ENCODE data around the gene OR2AE1. TPM values are rescaled to one million over a fixed set of nuclear protein-coding genes. Genes with fewer than 3 reads are reported as not detected.

The OR2AE1 gene
- total RNA-seq, 4 donors from 2014 or later = not detected

DNA sequence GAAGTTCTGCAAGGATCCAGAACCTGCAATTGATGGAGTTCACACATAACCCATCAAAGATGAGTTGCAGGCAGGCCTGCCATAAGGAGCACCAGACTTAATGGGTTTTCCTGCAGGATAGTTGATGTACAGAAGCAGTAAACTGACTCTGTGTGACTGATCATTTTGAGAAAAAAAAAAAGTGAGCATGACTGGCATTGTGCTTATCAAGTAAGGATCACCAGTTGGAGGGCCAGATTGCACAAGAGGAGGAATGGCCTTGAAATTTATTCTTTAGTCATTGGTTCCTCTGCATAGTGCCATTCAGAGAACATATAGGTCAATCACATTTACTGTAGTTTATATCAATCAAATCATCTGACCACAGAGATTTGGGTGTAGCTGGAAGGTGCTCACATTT is 45.2 kb downstream of the OR2AE1 start:
- H3K27ac ChIP-seq = no peak overlapping the region
- H3K4me3 ChIP-seq = no peak overlapping the region

DNA sequence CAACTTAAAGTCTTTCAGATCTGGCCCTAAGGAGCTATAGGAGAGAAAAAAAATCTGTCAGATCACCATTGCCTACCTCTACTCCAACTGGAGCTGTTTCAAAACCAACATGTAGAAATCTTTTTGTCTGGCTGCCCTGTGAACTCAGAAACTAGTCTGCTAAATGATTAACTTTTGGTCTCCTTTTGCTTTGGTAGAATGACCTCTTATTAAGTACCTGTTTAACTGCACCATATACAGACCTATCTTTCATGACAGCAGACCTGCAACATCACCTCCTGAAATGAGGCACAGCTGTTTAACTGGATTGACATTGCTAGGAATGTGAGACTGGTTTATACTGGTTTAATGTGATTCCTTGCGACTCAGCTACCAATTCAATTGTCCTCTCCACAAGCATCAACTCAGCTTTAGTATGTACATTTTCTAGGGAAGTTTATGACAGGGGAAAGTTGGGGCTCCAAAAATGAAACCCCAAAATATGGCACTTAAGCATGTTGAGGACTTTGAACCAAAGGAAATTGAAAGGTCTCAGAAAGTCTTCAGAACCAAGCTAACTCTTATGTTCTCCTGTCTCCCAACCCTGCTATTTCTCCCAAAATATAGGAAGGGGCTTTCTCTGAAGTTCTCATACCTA is 47.2 kb downstream of the OR2AE1 start:
- Histone ChIP-seq H3K4me3 (no peak overlapping the region), H3K27ac (peak overlapping the region in 3 of 4 donors; percentile 55 to 81 (median 80)), H3K27me3 (no peaks in the 10 kb centered on the region), H3K9me3 (no peaks in the 10 kb centered on the region), H3K36me3 (no peaks in the 10 kb centered on the region), H3K4me1 (peaks cover 0 to 13% (median 0%) of the 10 kb centered on the region in 4 donors)
- no peak for DNase-seq
- TF ChIP-seq, protein P1, sequence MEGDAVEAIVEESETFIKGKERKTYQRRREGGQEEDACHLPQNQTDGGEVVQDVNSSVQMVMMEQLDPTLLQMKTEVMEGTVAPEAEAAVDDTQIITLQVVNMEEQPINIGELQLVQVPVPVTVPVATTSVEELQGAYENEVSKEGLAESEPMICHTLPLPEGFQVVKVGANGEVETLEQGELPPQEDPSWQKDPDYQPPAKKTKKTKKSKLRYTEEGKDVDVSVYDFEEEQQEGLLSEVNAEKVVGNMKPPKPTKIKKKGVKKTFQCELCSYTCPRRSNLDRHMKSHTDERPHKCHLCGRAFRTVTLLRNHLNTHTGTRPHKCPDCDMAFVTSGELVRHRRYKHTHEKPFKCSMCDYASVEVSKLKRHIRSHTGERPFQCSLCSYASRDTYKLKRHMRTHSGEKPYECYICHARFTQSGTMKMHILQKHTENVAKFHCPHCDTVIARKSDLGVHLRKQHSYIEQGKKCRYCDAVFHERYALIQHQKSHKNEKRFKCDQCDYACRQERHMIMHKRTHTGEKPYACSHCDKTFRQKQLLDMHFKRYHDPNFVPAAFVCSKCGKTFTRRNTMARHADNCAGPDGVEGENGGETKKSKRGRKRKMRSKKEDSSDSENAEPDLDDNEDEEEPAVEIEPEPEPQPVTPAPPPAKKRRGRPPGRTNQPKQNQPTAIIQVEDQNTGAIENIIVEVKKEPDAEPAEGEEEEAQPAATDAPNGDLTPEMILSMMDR (IDR thresholded peaks at IDR 0.05) = no peak
- no peak for TF ChIP-seq POLR2A (IDR thresholded peaks at IDR 0.05)

More for the DNA sequence above, 45.2 kb downstream of the OR2AE1 start:
- no peak for DNase-seq
- Histone ChIP-seq H3K36me3 (no peaks in the 10 kb centered on the region), H3K4me1 (peaks cover 0 to 13% (median 0%) of the 10 kb centered on the region in 4 donors), H3K27me3 (no peaks in the 10 kb centered on the region), H3K9me3 (no peaks in the 10 kb centered on the region)
- TF ChIP-seq, protein P1 (IDR thresholded peaks at IDR 0.05) = no peak
- no peak for TF ChIP-seq POLR2A (IDR thresholded peaks at IDR 0.05)

DNA sequence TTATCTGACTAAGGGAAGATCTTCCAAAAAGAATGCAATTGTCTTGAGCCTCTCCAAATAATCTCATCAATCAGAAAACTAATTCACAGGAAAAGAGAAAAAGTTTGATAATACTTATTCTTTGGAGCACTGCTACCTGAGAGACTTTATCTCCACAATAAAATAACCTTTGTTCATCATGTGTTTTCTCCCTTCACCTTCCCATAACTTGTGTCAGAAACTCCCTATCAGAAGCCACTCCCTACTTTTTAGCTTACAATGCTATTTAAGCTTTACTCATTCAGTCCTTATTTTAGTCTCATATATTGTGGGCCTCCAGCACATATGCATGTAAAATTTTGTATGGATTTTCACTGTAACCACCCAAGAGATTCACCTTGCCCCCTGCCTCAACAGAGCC is 48.0 kb downstream of the OR2AE1 start:
- Histone ChIP-seq H3K4me3 (no peak overlapping the region), H3K4me1 (peaks cover 0 to 13% (median 0%) of the 10 kb centered on the region in 4 donors)
- DNase-seq = no peak

DNA sequence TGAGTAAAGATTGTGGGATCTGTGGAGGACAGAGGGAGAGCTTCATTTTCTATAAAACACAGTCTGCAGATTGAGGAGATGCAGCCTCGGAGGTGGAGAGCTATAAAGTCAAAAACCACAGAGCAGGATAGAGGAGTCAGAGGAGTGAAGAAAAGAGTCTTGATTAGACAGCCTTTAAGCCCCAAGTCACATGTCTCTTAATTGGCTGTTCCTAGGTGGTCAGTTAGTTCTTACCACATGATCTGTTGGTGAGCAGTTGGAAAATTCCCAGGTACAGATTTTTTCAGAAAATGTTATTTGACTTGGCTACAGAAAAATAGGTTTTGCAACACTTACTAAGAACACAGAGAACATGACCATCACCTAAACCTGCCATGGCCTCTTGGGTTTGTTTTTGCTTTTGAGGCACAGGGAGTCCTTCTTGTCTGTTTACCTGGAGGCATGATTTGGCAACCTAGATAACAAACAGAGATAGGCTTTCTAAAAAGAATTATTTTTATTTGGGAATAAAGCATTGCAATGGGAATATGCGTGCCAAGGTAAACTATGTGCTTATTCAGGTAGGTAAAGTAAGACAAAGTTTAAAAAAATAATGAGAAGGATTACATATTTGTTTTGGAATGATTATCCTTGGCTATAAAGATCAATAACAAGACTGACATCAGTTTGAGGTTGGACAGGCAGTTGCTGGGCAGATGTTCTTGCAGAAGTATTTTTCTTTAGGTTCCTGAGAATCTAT is 49.6 kb downstream of the OR2AE1 start:
- Histone ChIP-seq H3K4me3 (no peak overlapping the region), H3K27ac (no peak overlapping the region), H3K27me3 (no peaks in the 10 kb centered on the region), H3K9me3 (no peaks in the 10 kb centered on the region), H3K4me1 (peaks cover 0 to 19% (median 0%) of the 10 kb centered on the region in 4 donors), H3K36me3 (no peaks in the 10 kb centered on the region)
- TF ChIP-seq POLR2A (IDR thresholded peaks at IDR 0.05) = no peak
- TF ChIP-seq, protein P1 (IDR thresholded peaks at IDR 0.05) = no peak
- no peak for DNase-seq

More for the DNA sequence above, 48.0 kb downstream of the OR2AE1 start:
- Histone ChIP-seq H3K36me3 (no peaks in the 10 kb centered on the region), H3K27me3 (no peaks in the 10 kb centered on the region), H3K27ac (peak overlapping the region in 3 of 4 donors; percentile 55 to 81 (median 80)), H3K9me3 (no peaks in the 10 kb centered on the region)
- TF ChIP-seq POLR2A (IDR thresholded peaks at IDR 0.05) = no peak
- TF ChIP-seq, protein P1 (IDR thresholded peaks at IDR 0.05) = no peak

Small RNA genes lying within 50 kb of the gene (small RNA-seq; reads per million reads assigned to genes)
- gene AC011904.1 (0 reads per million in 2 donors), gene CYP3A52P (0 reads per million in 2 donors)

Other genes with a start within 250 kb of the OR2AE1 start
- 1,000 to 10,000 TPM in 2 of 4 donors, 100 to 1,000 TPM in 2; 135 to 1,701 (median 1,072) TPM for gene CYP3A5, start 197.0 kb downstream of the OR2AE1 start, total RNA-seq
- 1 to 10 TPM in 1 of 4 donors, under 1 TPM in 1, not detected in 2; 0.76 to 5.3 TPM for gene CYP3A7, start 141.8 kb downstream of the OR2AE1 start, total RNA-seq
- gene CYP3A4, start 92.8 kb downstream of the OR2AE1 start, total RNA-seq = 1,000 to 10,000 TPM in 1 of 4 donors, 100 to 1,000 TPM in 2, 10 to 100 TPM in 1; 16.5 to 3,180 (median 690) TPM
- under 1 TPM in 1 of 4 donors, not detected in 3; 0.95 TPM for gene CYP3A43, start 49.0 kb downstream of the OR2AE1 start, total RNA-seq
- gene TRIM4, start 42.5 kb upstream of the OR2AE1 start, total RNA-seq = 10 to 100 TPM; 52.1 to 80.9 (median 59.9) TPM
- not detected for gene GJC3, start 52.6 kb upstream of the OR2AE1 start, total RNA-seq
- gene AZGP1, start 99.0 kb upstream of the OR2AE1 start, total RNA-seq = 10 to 100 TPM in 3 of 4 donors, 1 to 10 TPM in 1; 3.3 to 30.3 (median 19.3) TPM
- 10 to 100 TPM; 48.0 to 86.1 (median 73.5) TPM for gene ZKSCAN1, start 138.6 kb upstream of the OR2AE1 start, total RNA-seq
- gene ZSCAN21, start 172.7 kb upstream of the OR2AE1 start, total RNA-seq = 10 to 100 TPM in 3 of 4 donors, 1 to 10 TPM in 1; 8.4 to 30.5 (median 12.0) TPM
- 10 to 100 TPM; 52.8 to 93.8 (median 67.8) TPM for gene ZNF3, start 204.7 kb upstream of the OR2AE1 start, total RNA-seq
- gene COPS6, start 211.9 kb upstream of the OR2AE1 start, total RNA-seq = 10 to 100 TPM; 30.1 to 57.8 (median 48.0) TPM
- 100 to 1,000 TPM in 1 of 4 donors, 10 to 100 TPM in 3; 42.4 to 139 (median 60.8) TPM for gene MCM7, start 224.4 kb upstream of the OR2AE1 start, total RNA-seq
- gene AP4M1, start 224.6 kb upstream of the OR2AE1 start, total RNA-seq = 100 to 1,000 TPM in 1 of 4 donors, 10 to 100 TPM in 3; 28.7 to 119 (median 33.6) TPM
- 10 to 100 TPM; 32.8 to 76.7 (median 49.7) TPM for gene TAF6, start 242.3 kb upstream of the OR2AE1 start, total RNA-seq
- 10 to 100 TPM in 1 of 4 donors, 1 to 10 TPM in 3; 4.6 to 23.9 (median 6.3) TPM for gene CNPY4, start 242.6 kb upstream of the OR2AE1 start, total RNA-seq
- gene MBLAC1, start 249.9 kb upstream of the OR2AE1 start, total RNA-seq = 10 to 100 TPM in 1 of 4 donors, 1 to 10 TPM in 3; 3.2 to 10.5 (median 3.9) TPM

Measured in Peyer's patch (tissue), 4 donors.